Fibroblast of villous mesenchyme (primary cell): ENCODE measurements around the gene KDM3B. TPM values are rescaled to one million over a fixed set of nuclear protein-coding genes. Genes with fewer than 3 reads are reported as not detected.

ENCODE experiments used
- DNase-seq: peaks from one replicate; pipeline ENCODE4 v3.0.0-alpha.2; 2010; ENCODE audit warnings: low read depth
- H3K4me3 ChIP-seq: 2 replicates; pipeline ENCODE4 v1.5.1; 2011; ENCODE audit warnings: low read depth, mild to moderate bottlenecking, low read length
- CTCF ChIP-seq: IDR thresholded peaks from 2 replicates; pipeline ENCODE4 v1.5.1; 2012; ENCODE audit warnings: low read depth, mild to moderate bottlenecking, low read length; ENCODE audit not compliant: insufficient read depth
- total RNA-seq: library from RNA; depleted of rRNA; stranded (reverse); fragments of >200 nt; gene quantifications from 2 replicates; pipeline ENCODE4 v1.2.3, GENCODE V29; 2012

The KDM3B gene
- total RNA-seq, 1 donor: 51.4 TPM

- peak overlapping the region; percentile 94 for H3K4me3 ChIP-seq
- TF ChIP-seq CTCF: no peak
- no peak for DNase-seq
These were observed 13.9 kb upstream of the KDM3B start for GRCh38 chr5:138338411-138339090.

- no peak for TF ChIP-seq CTCF
- peak overlapping the region; percentile 94 for H3K4me3 ChIP-seq
- peak; percentile 31 for DNase-seq
These were observed 13.4 kb upstream of the KDM3B start for GRCh38 chr5:138339091-138339456.

- no peak for TF ChIP-seq CTCF
- peak overlapping the region; percentile 94 for H3K4me3 ChIP-seq
- no peak for DNase-seq
These were observed 13.0 kb upstream of the KDM3B start for GRCh38 chr5:138339464-138339863.

GRCh38 chr5:138340008-138340407 is 12.5 kb upstream of the KDM3B start:
- H3K4me3 ChIP-seq: peak overlapping the region; percentile 94
- no peak for TF ChIP-seq CTCF
- DNase-seq: no peak

GRCh38 chr5:138344887-138345622 is 7.4 kb upstream of the KDM3B start:
- DNase-seq: no peak
- no peak for TF ChIP-seq CTCF
- H3K4me3 ChIP-seq: no peak overlapping the region

GRCh38 chr5:138346889-138347288 is 5.6 kb upstream of the KDM3B start:
- no peak for DNase-seq
- TF ChIP-seq CTCF: no peak
- no peak overlapping the region for H3K4me3 ChIP-seq
